Endodermal cell (in vitro differentiated cells): ENCODE results near the gene DDX4. TPM values are rescaled to one million over a fixed set of nuclear protein-coding genes. Genes with fewer than 3 reads are reported as not detected.

Experiments used
- DNase-seq: peaks from one replicate; pipeline ENCODE4 v3.0.0-alpha.2; 2017
- H3K27ac ChIP-seq: 2 replicates; pipeline ENCODE4 v1.5.1; 2013; ENCODE audit warnings: mild to moderate bottlenecking, low read depth, low read length, moderate library complexity
- H3K27me3 ChIP-seq: 2 replicates; pipeline ENCODE4 v1.6.1; 2013; ENCODE audit warnings: mild to moderate bottlenecking, low read length, moderate library complexity; ENCODE audit not compliant: insufficient read depth, control insufficient read depth, poor library complexity, severe bottlenecking
- H3K36me3 ChIP-seq: 2 replicates; pipeline ENCODE4 v1.7.0; 2013; ENCODE audit warnings: mild to moderate bottlenecking, low read length, moderate library complexity; ENCODE audit not compliant: control insufficient read depth, insufficient read depth
- H3K4me1 ChIP-seq: one replicate; pipeline ENCODE4 v1.7.0; 2013; ENCODE audit warnings: low read length; ENCODE audit not compliant: control insufficient read depth, insufficient read depth
- H3K4me3 ChIP-seq: 2 replicates; pipeline ENCODE4 v1.5.1; 2013; ENCODE audit warnings: mild to moderate bottlenecking, low read length, moderate library complexity
- H3K9ac ChIP-seq: 2 replicates; pipeline ENCODE4 v1.6.1; 2013; ENCODE audit warnings: mild to moderate bottlenecking, low read length, moderate library complexity; ENCODE audit not compliant: poor library complexity, severe bottlenecking; ENCODE audit errors: extremely low read depth
- H3K9me3 ChIP-seq: 2 replicates; pipeline ENCODE4 v1.6.1; 2013; ENCODE audit warnings: mild to moderate bottlenecking, low read length, moderate library complexity; ENCODE audit not compliant: control insufficient read depth
- H3K27ac Mint-ChIP-seq: 2 replicates; pipeline ENCODE4 v1.8.0; 2020; ENCODE audit warnings: mixed read lengths
- H3K27me3 Mint-ChIP-seq: 2 replicates; pipeline ENCODE4 v1.8.0; 2021; ENCODE audit warnings: mild to moderate bottlenecking, mixed read lengths; ENCODE audit not compliant: insufficient read depth
- H3K36me3 Mint-ChIP-seq: 2 replicates; pipeline ENCODE4 v1.8.0; 2020; ENCODE audit warnings: low read depth, mixed read lengths
- H3K4me1 Mint-ChIP-seq: 2 replicates; pipeline ENCODE4 v1.8.0; 2020; ENCODE audit warnings: mixed read lengths
- H3K4me3 Mint-ChIP-seq: 2 replicates; pipeline ENCODE4 v1.8.0; 2020; ENCODE audit warnings: mild to moderate bottlenecking, moderate library complexity, mixed read lengths
- H3K9me3 Mint-ChIP-seq: 2 replicates; pipeline ENCODE4 v1.8.0; 2020; ENCODE audit warnings: mild to moderate bottlenecking, mixed read lengths
- CTCF ChIP-seq: fragments of 200-600 bp; sonication (generic); conservative IDR thresholded peaks from 2 replicates; pipeline ENCODE4 v1.5.0; 2021; ENCODE audit warnings: antibody characterized with exemption, mild to moderate bottlenecking
- WGBS, 2 experiments: methylation state at CpG; one replicate each; pipeline versions ENCODE4 v1.1.5 to v1.1.7; 2013; ENCODE audit warnings: missing lambda C conversion rate in 2 of 2, mixed read lengths in 1 of 2; ENCODE audit not compliant: insufficient coverage in 1 of 2, insufficient read length in 1 of 2; 5-methylcytosine and 5-hydroxymethylcytosine counted together
- total RNA-seq, 2 donors: library from RNA; stranded (reverse); fragmentation: NEBNext Ultra II Directional in 1 of 2; extraction: Animal tissue kit (Norgen Biotek cat#: 25700) in 1 of 2; gene quantifications; 2 replicates in 1 of 2; 3 replicates in 1 of 2; pipeline ENCODE4 v1.2.1, GENCODE V29; 2021

Gene DDX4
- total RNA-seq, 2 donors from 2014 or later, result not detected

- DNase-seq, result no peak
- no peak overlapping the region for H3K9ac ChIP-seq
- no peaks in the 10 kb centered on the region for H3K9me3 ChIP-seq
- no peaks in the 10 kb centered on the region for H3K4me1 ChIP-seq
- no peak overlapping the region for H3K27ac ChIP-seq
- H3K36me3 ChIP-seq, result no peaks in the 10 kb centered on the region
- Mint-ChIP-seq H3K36me3 (no peaks in the 10 kb centered on the region), H3K27me3 (no peaks in the 10 kb centered on the region), H3K27ac (no peak overlapping the region), H3K9me3 (no peaks in the 10 kb centered on the region), H3K4me1 (peaks cover 4% of the 10 kb centered on the region), H3K4me3 (no peak overlapping the region)
- TF ChIP-seq CTCF, result no peak
- no peaks in the 10 kb centered on the region for H3K27me3 ChIP-seq
- 90 to 100% methylated on average over 1 to 2 of the region's 2 CpGs for WGBS, 2 experiments
- no peak overlapping the region for H3K4me3 ChIP-seq
Observed at GRCh38 chr5:55763746-55764420, 26.0 kb downstream of the DDX4 start.

GRCh38 chr5:55768279-55768678, 30.4 kb downstream of the DDX4 start:
- Histone ChIP-seq H3K4me1 (no peaks in the 10 kb centered on the region), H3K9ac (no peak overlapping the region), H3K27ac (no peak overlapping the region), H3K9me3 (no peaks in the 10 kb centered on the region), H3K36me3 (no peaks in the 10 kb centered on the region), H3K4me3 (no peak overlapping the region), H3K27me3 (no peaks in the 10 kb centered on the region)
- DNase-seq, result no peak
- Mint-ChIP-seq H3K4me3 (no peak overlapping the region), H3K9me3 (no peaks in the 10 kb centered on the region), H3K27ac (no peak overlapping the region), H3K36me3 (no peaks in the 10 kb centered on the region), H3K4me1 (peaks cover 9% of the 10 kb centered on the region), H3K27me3 (no peaks in the 10 kb centered on the region)
- TF ChIP-seq CTCF, result no peak
- WGBS, 2 experiments, result 88 to 97% methylated on average over 1 to 2 of the region's 2 CpGs

- no peak overlapping the region for H3K9ac ChIP-seq
- 92% methylated on average over 2 of the region's 2 CpGs; no CpG with 5 or more reads in 1 of the 2 experiments for WGBS, 2 experiments
- H3K4me1 ChIP-seq, result no peaks in the 10 kb centered on the region
- H3K27me3 ChIP-seq, result no peaks in the 10 kb centered on the region
- no peaks in the 10 kb centered on the region for H3K9me3 Mint-ChIP-seq
- H3K36me3 Mint-ChIP-seq, result no peaks in the 10 kb centered on the region
- no peak for DNase-seq
- no peak overlapping the region for H3K4me3 ChIP-seq
- H3K27ac Mint-ChIP-seq, result no peak overlapping the region
- no peak for TF ChIP-seq CTCF
- no peak overlapping the region for H3K4me3 Mint-ChIP-seq
- no peaks in the 10 kb centered on the region for H3K9me3 ChIP-seq
- peaks cover 8% of the 10 kb centered on the region for H3K4me1 Mint-ChIP-seq
- no peaks in the 10 kb centered on the region for H3K36me3 ChIP-seq
- H3K27me3 Mint-ChIP-seq, result no peaks in the 10 kb centered on the region
- H3K27ac ChIP-seq, result no peak overlapping the region
Observed at GRCh38 chr5:55771175-55771655, 33.4 kb downstream of the DDX4 start.
